Nephron progenitor cell (in vitro differentiated cells): ENCODE data around the gene DYNC1I1.

ENCODE experiments used
- DNase-seq: peaks from one replicate; pipeline ENCODE4 v3.0.0; 2021
- H3K27ac Mint-ChIP-seq: 2 replicates; pipeline ENCODE4 v1.8.0; 2021; ENCODE audit warnings: mild to moderate bottlenecking, moderate library complexity, mixed read lengths
- H3K27me3 Mint-ChIP-seq: 2 replicates; pipeline ENCODE4 v1.8.0; 2021; ENCODE audit warnings: mild to moderate bottlenecking, low read depth, mixed read lengths; ENCODE audit not compliant: poor library complexity
- H3K36me3 Mint-ChIP-seq: 2 replicates; pipeline ENCODE4 v1.8.0; 2021; ENCODE audit warnings: low read depth, mixed read lengths
- H3K4me1 Mint-ChIP-seq: 2 replicates; pipeline ENCODE4 v1.8.0; 2021; ENCODE audit warnings: mixed read lengths
- H3K4me3 Mint-ChIP-seq: 2 replicates; pipeline ENCODE4 v1.8.0; 2021; ENCODE audit warnings: mild to moderate bottlenecking, moderate library complexity, mixed read lengths
- H3K9me3 Mint-ChIP-seq: 2 replicates; pipeline ENCODE4 v1.8.0; 2021; ENCODE audit warnings: mild to moderate bottlenecking, moderate library complexity, mixed read lengths
- TF ChIP-seq, protein P1 (sequence below): fragments of 200-600 bp; sonication (generic); IDR thresholded peaks from 2 replicates; pipeline ENCODE4 v1.5.0; 2021; ENCODE audit warnings: antibody characterized with exemption

DYNC1I1 gene

GRCh38 chr7:95952851-95953250 lies 180.5 kb downstream of the DYNC1I1 start:
- TF ChIP-seq, protein P1, sequence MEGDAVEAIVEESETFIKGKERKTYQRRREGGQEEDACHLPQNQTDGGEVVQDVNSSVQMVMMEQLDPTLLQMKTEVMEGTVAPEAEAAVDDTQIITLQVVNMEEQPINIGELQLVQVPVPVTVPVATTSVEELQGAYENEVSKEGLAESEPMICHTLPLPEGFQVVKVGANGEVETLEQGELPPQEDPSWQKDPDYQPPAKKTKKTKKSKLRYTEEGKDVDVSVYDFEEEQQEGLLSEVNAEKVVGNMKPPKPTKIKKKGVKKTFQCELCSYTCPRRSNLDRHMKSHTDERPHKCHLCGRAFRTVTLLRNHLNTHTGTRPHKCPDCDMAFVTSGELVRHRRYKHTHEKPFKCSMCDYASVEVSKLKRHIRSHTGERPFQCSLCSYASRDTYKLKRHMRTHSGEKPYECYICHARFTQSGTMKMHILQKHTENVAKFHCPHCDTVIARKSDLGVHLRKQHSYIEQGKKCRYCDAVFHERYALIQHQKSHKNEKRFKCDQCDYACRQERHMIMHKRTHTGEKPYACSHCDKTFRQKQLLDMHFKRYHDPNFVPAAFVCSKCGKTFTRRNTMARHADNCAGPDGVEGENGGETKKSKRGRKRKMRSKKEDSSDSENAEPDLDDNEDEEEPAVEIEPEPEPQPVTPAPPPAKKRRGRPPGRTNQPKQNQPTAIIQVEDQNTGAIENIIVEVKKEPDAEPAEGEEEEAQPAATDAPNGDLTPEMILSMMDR, result no peak
- DNase-seq, result no peak
- Mint-ChIP-seq H3K27ac (no peak overlapping the region), H3K4me3 (no peak overlapping the region), H3K36me3 (no peaks in the 10 kb centered on the region), H3K27me3 (peaks cover 9% of the 10 kb centered on the region), H3K9me3 (no peaks in the 10 kb centered on the region), H3K4me1 (peaks cover 29% of the 10 kb centered on the region)

- DNase-seq, result no peak
- Mint-ChIP-seq H3K36me3 (no peaks in the 10 kb centered on the region), H3K27me3 (peaks cover 10% of the 10 kb centered on the region), H3K27ac (no peak overlapping the region), H3K4me1 (peaks cover 17% of the 10 kb centered on the region), H3K9me3 (no peaks in the 10 kb centered on the region), H3K4me3 (no peak overlapping the region)
- TF ChIP-seq, protein P1, result no peak
Observed at GRCh38 chr7:95955748-95956147, 183.4 kb downstream of the DYNC1I1 start.

GRCh38 chr7:95957510-95957909 lies 185.2 kb downstream of the DYNC1I1 start:
- no peaks in the 10 kb centered on the region for H3K36me3 Mint-ChIP-seq
- H3K27me3 Mint-ChIP-seq, result peaks cover 7% of the 10 kb centered on the region
- H3K4me3 Mint-ChIP-seq, result no peak overlapping the region
- H3K4me1 Mint-ChIP-seq, result peaks cover 13% of the 10 kb centered on the region
- TF ChIP-seq, protein P1, result no peak
- no peak overlapping the region for H3K27ac Mint-ChIP-seq
- DNase-seq, result no peak
- no peaks in the 10 kb centered on the region for H3K9me3 Mint-ChIP-seq

DNA sequence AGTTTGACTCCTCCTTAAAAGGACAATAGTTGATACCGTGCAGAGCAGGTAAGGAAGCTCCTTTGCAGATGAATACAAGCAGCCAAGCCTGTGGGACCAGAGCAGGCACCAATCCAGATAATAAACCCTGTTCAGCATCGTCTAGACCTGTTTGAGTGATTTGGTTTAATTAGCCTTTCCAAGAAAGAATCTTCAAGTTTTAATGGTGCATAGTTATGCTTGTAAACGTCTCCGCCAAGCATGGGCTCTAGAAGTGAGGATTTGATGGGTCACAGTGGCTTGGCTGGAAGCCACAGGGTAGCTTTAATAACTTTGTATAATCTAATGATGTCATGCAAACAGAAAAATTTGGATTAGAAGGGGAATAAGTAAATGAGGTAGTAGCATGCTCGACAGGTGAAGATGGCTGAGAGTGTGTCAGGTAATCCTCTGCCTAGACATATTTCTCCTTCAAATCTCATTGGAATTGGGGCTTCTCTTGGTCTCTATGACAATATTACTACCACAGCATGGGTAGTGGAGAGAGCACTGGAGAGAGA lies 188.4 kb downstream of the DYNC1I1 start:
- H3K9me3 Mint-ChIP-seq, result peaks cover 8% of the 10 kb centered on the region
- no peak for DNase-seq
- TF ChIP-seq, protein P1, result no peak
- H3K4me1 Mint-ChIP-seq, result no peaks in the 10 kb centered on the region
- no peak overlapping the region for H3K27ac Mint-ChIP-seq
- no peak overlapping the region for H3K4me3 Mint-ChIP-seq
- no peaks in the 10 kb centered on the region for H3K36me3 Mint-ChIP-seq
- H3K27me3 Mint-ChIP-seq, result peaks cover 7% of the 10 kb centered on the region

- Mint-ChIP-seq H3K27ac (no peak overlapping the region), H3K36me3 (no peaks in the 10 kb centered on the region), H3K4me1 (no peaks in the 10 kb centered on the region), H3K27me3 (peaks cover 4% of the 10 kb centered on the region), H3K9me3 (peaks cover 8% of the 10 kb centered on the region), H3K4me3 (no peak overlapping the region)
- DNase-seq, result no peak
- TF ChIP-seq, protein P1, result no peak
Observed at GRCh38 chr7:95963446-95963990, 191.2 kb downstream of the DYNC1I1 start.

DNA sequence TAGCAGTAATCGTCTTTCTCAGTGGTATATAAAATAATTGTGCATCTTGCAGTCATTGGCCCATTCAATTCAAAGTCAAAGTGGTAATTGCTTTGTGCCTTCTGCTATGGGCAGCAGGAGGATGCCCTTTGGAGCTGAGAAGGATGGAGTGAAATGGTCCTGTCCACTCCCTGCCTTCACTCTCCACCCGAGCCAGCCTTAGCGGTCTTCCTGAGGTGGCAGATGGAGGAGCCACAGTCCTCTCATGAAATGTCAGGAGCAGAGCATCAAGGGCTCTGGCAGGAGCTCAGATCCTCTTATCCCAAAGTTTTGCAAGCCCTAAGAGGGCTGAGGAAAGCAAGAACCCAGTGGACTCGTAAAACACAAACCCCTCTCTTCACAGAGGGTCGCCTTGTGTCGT lies 199.4 kb downstream of the DYNC1I1 start:
- H3K4me1 Mint-ChIP-seq, result no peaks in the 10 kb centered on the region
- H3K27ac Mint-ChIP-seq, result no peak overlapping the region
- no peak overlapping the region for H3K4me3 Mint-ChIP-seq
- no peak for DNase-seq
- TF ChIP-seq, protein P1, result no peak
- H3K9me3 Mint-ChIP-seq, result no peaks in the 10 kb centered on the region
- peaks cover 4% of the 10 kb centered on the region for H3K27me3 Mint-ChIP-seq
- H3K36me3 Mint-ChIP-seq, result no peaks in the 10 kb centered on the region
